Prostate gland (tissue), 2 donors: ENCODE measurements around the gene FAM174C.

ENCODE experiments used
- POLR2A ChIP-seq: fragments of 450-650 bp; IDR thresholded peaks from one replicate; pipeline ENCODE4 v1.6.1; 2016; ENCODE audit warnings: antibody characterized with exemption, mild to moderate bottlenecking
- POLR2AphosphoS5 ChIP-seq: sonication (generic); formaldehyde crosslinking; IDR thresholded peaks from one replicate; pipeline ENCODE4 v1.6.1; 2017; ENCODE audit warnings: antibody characterized with exemption
- TF ChIP-seq, protein P1 (sequence below), 4 experiments: fragments of 200-600 bp in 2 of 4; fragments of 450-650 bp in 2 of 4; sonication (generic) in 2 of 4; IDR thresholded peaks; 1 replicate in 3 of 4; 2 replicates in 1 of 4; pipeline ENCODE4 v1.5.1; 2016 to 2019; ENCODE audit warnings: antibody characterized with exemption in 4 of 4, mild to moderate bottlenecking in 2 of 4, moderate library complexity in 2 of 4

DNA sequence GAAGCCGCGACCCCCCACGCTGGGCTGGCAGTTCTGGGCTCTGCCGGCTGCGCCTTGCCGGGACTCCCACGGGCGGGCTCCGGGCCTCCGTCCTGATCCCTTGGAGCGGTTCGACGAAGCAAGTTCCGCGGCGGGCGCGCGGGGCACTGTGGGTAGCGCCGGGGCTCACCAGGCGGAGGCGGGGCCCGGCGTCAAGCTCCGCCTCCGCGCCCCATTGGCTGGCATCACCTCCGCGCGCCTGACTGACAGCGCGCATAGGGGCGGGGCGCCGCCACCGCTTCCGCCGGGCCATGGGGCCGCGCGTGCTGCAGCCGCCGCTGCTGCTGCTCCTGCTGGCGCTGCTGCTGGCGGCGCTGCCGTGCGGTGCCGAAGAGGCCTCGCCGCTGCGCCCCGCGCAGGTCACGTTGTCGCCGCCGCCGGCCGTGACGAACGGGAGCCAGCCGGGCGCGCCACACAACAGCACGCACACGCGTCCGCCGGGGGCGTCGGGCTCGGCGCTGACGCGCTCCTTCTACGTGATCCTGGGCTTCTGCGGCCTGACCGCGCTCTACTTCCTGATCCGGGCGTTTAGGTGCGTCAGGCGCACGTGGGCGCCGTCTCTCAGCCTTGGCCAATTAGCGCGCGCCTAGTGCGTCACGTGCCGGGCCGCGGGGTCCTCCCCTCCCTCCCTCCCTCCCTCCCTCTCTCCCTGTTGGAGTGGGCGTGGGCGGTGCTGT, at the start of gene FAM174C:
- peak; percentile 41 for TF ChIP-seq POLR2A
- TF ChIP-seq, protein P1, sequence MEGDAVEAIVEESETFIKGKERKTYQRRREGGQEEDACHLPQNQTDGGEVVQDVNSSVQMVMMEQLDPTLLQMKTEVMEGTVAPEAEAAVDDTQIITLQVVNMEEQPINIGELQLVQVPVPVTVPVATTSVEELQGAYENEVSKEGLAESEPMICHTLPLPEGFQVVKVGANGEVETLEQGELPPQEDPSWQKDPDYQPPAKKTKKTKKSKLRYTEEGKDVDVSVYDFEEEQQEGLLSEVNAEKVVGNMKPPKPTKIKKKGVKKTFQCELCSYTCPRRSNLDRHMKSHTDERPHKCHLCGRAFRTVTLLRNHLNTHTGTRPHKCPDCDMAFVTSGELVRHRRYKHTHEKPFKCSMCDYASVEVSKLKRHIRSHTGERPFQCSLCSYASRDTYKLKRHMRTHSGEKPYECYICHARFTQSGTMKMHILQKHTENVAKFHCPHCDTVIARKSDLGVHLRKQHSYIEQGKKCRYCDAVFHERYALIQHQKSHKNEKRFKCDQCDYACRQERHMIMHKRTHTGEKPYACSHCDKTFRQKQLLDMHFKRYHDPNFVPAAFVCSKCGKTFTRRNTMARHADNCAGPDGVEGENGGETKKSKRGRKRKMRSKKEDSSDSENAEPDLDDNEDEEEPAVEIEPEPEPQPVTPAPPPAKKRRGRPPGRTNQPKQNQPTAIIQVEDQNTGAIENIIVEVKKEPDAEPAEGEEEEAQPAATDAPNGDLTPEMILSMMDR (IDR thresholded peaks at IDR 0.05), result peak in 2 of 4 experiments; percentile 12 to 25
- peak; percentile 77 for TF ChIP-seq POLR2AphosphoS5
